HCEC 1CT (cell line): ENCODE results near the gene VPS13A.
"Not testable (repeated sequence)": the region's sequence is repeated elsewhere in the genome, so short reads cannot be mapped to it uniquely, and the experiment has no call there.

Experiments
- DNase-seq: peaks from one replicate; pipeline ENCODE4 v3.0.0-alpha.2; 2017

Gene VPS13A

GRCh38 chr9:77429928-77430327 is 252.6 kb downstream of the VPS13A start:
- no peak for DNase-seq

DNA sequence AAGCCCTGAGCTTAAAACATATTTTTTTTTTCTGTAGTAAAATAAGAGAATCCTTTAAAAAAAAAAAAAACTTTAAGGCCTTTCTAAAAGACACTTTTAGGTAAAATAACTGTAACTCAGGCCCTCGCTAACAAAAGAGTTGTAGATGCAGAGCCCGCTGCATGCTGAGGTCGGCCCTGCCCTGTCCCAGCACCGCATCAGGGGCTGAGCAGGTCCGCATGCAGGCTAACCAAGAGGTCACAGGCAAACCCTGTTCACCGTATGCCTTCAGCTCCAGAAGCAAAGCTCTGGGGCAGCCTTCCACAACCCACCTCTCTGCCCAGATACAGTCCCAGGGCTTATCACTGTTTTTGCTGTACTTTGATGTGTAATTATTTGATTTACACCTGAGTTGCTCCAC is 254.7 kb downstream of the VPS13A start:
- DNase-seq, result no peak

DNA sequence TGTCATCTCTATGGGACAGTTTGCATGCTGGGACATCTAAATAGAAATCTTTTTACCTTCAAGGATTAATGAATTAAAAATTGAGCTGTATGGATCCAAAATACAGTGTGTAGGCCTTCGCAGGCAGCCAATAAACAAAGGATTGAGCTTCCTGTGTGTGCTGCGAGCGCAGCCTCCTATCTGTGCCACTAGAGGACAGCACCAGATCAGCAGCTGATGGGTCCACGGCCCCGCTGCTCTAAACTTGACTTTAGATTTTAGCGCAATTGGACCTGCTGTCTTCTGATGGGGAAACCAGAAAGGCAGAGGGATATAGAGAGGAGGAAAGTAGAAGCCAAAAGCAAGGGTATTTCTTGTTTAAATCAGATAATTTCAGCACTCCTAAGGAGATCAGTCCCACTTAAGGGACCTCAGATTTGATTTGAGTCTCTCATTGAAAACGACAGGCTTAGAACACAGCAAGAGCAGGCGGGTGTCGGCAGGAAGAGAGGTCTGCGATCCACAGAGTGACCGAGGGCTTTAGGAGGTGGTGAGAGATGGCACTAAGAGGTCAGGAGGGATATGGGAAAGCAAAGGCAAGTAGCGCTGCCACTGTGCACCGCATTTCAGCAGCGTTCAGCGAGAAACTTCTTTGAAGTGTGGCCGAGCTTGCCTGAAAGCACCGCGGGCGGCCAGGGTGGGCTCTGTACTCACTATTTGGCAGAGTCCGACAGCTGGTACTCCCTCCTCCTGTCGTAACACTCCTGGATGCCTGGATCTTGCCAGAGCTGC is 256.5 kb downstream of the VPS13A start:
- peak; percentile 66 for DNase-seq

GRCh38 chr9:77435277-77435676 is 257.9 kb downstream of the VPS13A start:
- DNase-seq, result no peak

- DNase-seq, result no peak
These were observed 258.4 kb downstream of the VPS13A start for GRCh38 chr9:77435688-77436087.

- no peak for DNase-seq
These were observed 261.3 kb downstream of the VPS13A start for GRCh38 chr9:77438653-77439052.

GRCh38 chr9:77440057-77440456 is 262.7 kb downstream of the VPS13A start:
- no peak for DNase-seq

GRCh38 chr9:77441124-77441523 is 263.8 kb downstream of the VPS13A start:
- DNase-seq, result not testable (repeated sequence)

- no peak for DNase-seq
These were observed 265.1 kb downstream of the VPS13A start for GRCh38 chr9:77442436-77442835.

DNA sequence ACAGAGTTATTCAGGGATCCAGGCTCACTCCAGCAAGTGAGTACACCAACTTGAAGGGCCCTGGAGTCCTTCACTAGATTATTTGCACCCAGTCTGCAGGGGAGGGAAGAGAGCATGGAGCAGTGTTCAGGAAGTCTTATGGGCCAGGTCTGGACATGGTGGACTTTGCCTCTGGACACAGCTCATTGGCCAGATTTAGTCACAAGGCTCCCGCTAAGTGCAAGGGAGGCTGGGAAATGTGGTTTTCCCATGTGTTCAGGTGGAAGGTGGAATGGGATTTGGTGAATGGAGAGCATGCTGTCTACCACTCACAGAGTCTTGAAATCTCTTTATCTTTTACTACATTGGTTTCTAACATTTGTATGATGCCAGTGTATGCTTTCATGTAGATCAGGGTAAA is 270.3 kb downstream of the VPS13A start:
- no peak for DNase-seq

GRCh38 chr9:77449240-77450084 is 272.1 kb downstream of the VPS13A start:
- peak; percentile 67 for DNase-seq

- no peak for DNase-seq
These were observed 272.7 kb downstream of the VPS13A start for GRCh38 chr9:77450085-77450475.

DNA sequence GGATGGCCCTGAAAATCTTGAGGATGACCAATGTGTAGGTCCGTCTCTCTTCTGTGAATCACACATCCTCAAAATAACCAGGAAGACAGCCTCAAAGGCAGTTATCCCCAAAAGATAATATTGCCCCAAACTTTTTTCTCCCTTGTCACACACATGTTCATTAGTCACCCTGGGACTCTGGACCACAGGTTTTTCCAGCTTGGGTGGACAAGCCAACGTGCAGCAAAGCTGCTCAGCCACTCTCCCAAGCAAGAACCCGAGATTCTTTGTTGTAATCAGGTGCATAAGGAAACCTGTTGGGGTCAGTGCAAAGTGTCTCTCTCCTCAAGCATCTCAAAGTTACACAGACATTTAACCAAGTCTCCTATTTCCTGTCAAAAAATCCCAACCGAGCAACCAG is 274.2 kb downstream of the VPS13A start:
- DNase-seq, result no peak

GRCh38 chr9:77453825-77454647 is 276.7 kb downstream of the VPS13A start:
- no peak for DNase-seq

DNA sequence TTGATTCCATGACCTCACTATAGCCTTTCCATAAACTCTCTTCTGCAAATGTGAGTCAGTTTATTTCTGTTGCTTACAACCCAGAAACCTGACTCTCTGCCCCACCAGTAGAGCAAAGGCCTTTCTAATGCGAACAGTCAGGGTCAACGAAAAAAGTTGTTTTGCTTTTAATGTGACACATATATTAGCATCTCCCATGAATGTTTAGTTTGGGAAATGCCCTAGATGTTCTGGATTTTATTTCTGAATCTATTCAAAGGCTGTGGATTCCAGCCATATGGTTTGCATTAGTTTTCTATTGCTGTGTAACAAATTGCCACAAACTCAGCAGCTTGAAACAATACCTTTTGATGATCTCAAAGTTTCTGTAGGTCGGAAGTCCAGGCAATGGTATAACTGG is 277.3 kb downstream of the VPS13A start:
- DNase-seq, result peak; percentile 9

GRCh38 chr9:77455312-77455927 is 278.1 kb downstream of the VPS13A start:
- DNase-seq, result peak; percentile 51

- DNase-seq, result peak; percentile 83
These were observed 279.6 kb downstream of the VPS13A start for GRCh38 chr9:77456829-77457437.

DNA sequence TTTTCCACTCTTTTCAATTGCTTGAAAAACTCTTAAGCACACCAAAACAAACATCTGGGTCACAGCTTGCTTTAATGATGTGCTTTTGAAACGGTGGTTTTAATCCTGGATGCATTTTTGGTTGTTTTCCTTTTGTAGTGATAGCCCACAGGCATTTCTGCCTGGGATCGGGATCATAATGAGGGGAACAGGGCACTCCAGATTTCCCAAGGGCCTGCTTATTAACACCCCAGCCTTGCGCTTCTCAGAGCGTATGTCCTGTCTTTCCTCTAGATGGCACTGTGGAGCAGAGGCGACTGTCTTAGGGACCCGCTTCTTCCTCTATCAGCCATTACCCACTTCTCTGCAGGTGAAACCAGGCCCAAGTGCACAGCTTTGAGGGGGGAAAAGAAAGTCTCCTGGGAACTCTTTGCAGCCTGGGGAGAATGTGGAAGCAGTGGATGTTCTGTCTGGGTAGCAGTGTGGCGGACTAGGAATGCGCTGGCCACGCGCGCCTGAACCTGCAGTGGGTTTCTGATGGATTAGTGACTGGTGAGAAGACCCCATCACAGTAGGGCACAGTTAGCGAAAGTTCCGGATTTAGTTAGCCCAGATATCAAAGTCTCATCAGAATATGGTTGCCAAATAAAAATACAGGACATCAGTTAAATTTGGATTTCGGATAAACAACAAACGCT is 280.7 kb downstream of the VPS13A start:
- peak; percentile 68 for DNase-seq

- no peak for DNase-seq
These were observed 283.6 kb downstream of the VPS13A start for GRCh38 chr9:77460938-77461337.

GRCh38 chr9:77462066-77462465 is 284.7 kb downstream of the VPS13A start:
- no peak for DNase-seq

GRCh38 chr9:77463151-77463550 is 285.8 kb downstream of the VPS13A start:
- DNase-seq, result no peak

DNA sequence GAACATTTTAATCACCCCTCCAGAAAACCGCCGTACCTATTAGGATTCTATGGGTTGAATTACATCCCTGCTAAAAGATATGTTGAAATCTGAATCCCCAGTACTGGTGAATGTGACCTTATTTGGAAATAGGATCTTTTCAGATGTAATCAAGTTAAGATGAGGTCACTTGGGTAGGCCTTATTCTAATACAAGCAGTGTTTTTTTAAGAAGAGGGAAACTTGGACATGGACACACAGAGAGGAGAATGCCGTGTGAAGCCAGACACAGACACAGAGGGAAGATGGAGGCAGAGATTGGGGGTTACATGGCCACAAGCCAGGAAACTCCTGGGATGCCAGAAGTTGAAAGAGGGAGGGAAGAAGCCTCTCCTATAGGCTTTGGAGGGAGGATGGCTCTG is 287.3 kb downstream of the VPS13A start:
- DNase-seq, result peak; percentile 67
